Mesendoderm (in vitro differentiated cells): ENCODE results near the gene PCCB.

Source experiments
- DNase-seq: peaks from one replicate; pipeline ENCODE4 v3.0.0; 2013
- H2AK5ac ChIP-seq: 2 replicates; pipeline ENCODE4 v1.6.1; 2013; ENCODE audit warnings: low read length, inconsistent platforms
- H2BK120ac ChIP-seq: 2 replicates; pipeline ENCODE4 v1.6.1; 2013; ENCODE audit warnings: low read depth, mild to moderate bottlenecking, low read length, moderate library complexity, mixed read lengths
- H2BK15ac ChIP-seq: replicated peaks from 2 replicates; pipeline ENCODE4 v1.6.1; 2013; ENCODE audit warnings: low read depth, mild to moderate bottlenecking, moderate library complexity
- H2BK5ac ChIP-seq: 2 replicates; pipeline ENCODE4 v1.6.1; 2013; ENCODE audit warnings: low read length, inconsistent platforms
- H3K18ac ChIP-seq: 2 replicates; pipeline ENCODE4 v1.6.1; 2013; ENCODE audit warnings: mild to moderate bottlenecking, low read length, mixed read lengths
- H3K23ac ChIP-seq: one replicate; pipeline ENCODE4 v1.6.1; 2013; ENCODE audit warnings: low read length
- H3K27ac ChIP-seq: 2 replicates; pipeline ENCODE4 v1.5.1; 2013; ENCODE audit warnings: low read depth, mild to moderate bottlenecking, inconsistent platforms, low read length, moderate library complexity
- H3K27me3 ChIP-seq: 2 replicates; pipeline ENCODE4 v1.6.1; 2013; ENCODE audit warnings: low read length, control low read depth, mild to moderate bottlenecking, inconsistent platforms; ENCODE audit not compliant: insufficient read depth, poor library complexity
- H3K36me3 ChIP-seq: 2 replicates; pipeline ENCODE4 v1.6.1; 2013; ENCODE audit warnings: low read length, inconsistent platforms; ENCODE audit not compliant: control insufficient read depth, insufficient read depth
- H3K4ac ChIP-seq: one replicate; pipeline ENCODE4 v1.6.1; 2013; ENCODE audit warnings: low read depth, mild to moderate bottlenecking, low read length, moderate library complexity
- H3K4me1 ChIP-seq: 2 replicates; pipeline ENCODE4 v1.6.1; 2013; ENCODE audit warnings: low read depth, low read length, inconsistent platforms; ENCODE audit not compliant: control insufficient read depth
- H3K4me2 ChIP-seq: 2 replicates; pipeline ENCODE4 v1.6.1; 2013; ENCODE audit warnings: low read length
- H3K4me3 ChIP-seq: 2 replicates; pipeline ENCODE4 v1.5.1; 2013; ENCODE audit warnings: mild to moderate bottlenecking, low read length
- H3K56ac ChIP-seq: one replicate; pipeline ENCODE4 v1.6.1; 2013; ENCODE audit warnings: low read length
- H3K79me1 ChIP-seq: 2 replicates; pipeline ENCODE4 v1.6.1; 2013; ENCODE audit warnings: low read length, inconsistent platforms
- H3K79me2 ChIP-seq: 2 replicates; pipeline ENCODE4 v1.6.1; 2013; ENCODE audit warnings: mild to moderate bottlenecking, low read length; ENCODE audit not compliant: control insufficient read depth, insufficient read depth
- H3K9ac ChIP-seq: 2 replicates; pipeline ENCODE4 v1.6.1; 2013; ENCODE audit warnings: low read length, inconsistent platforms
- H4K5ac ChIP-seq: one replicate; pipeline ENCODE4 v1.6.1; 2013; ENCODE audit warnings: low read length
- H4K8ac ChIP-seq: one replicate; pipeline ENCODE4 v1.6.1; 2013; ENCODE audit warnings: low read depth, mild to moderate bottlenecking, control low read depth, low read length, moderate library complexity
- WGBS: extraction: QIAGEN DNeasy Blood & Tissue Kit; methylation state at CpG from one replicate; pipeline ENCODE4 v1.1.7; 2013; ENCODE audit warnings: low lambda C conversion rate, missing lambda C conversion rate; ENCODE audit not compliant: insufficient coverage; ENCODE audit errors: extremely low coverage; 5-methylcytosine and 5-hydroxymethylcytosine counted together

PCCB gene

GRCh38 chr3:136250903-136251460, 842 bp downstream of the PCCB start:
- H3K4me2 ChIP-seq: peak overlapping the region; percentile 41
- H3K4me3 ChIP-seq: peak overlapping the region; percentile 0
- H2BK15ac ChIP-seq: no peak overlapping the region
- peak overlapping the region; percentile 26 for H3K9ac ChIP-seq
- H3K36me3 ChIP-seq: no peaks in the 10 kb centered on the region
- no peaks in the 10 kb centered on the region for H3K79me1 ChIP-seq
- H2AK5ac ChIP-seq: no peak overlapping the region
- H3K4me1 ChIP-seq: no peaks in the 10 kb centered on the region
- H3K4ac ChIP-seq: no peak overlapping the region
- no peak overlapping the region for H3K27ac ChIP-seq
- no peak overlapping the region for H4K5ac ChIP-seq
- DNase-seq: peak; percentile 20
- H4K8ac ChIP-seq: no peak overlapping the region
- H3K56ac ChIP-seq: peak overlapping the region; percentile 19
- no peak overlapping the region for H3K23ac ChIP-seq
- H2BK120ac ChIP-seq: no peak overlapping the region
- H3K79me2 ChIP-seq: no peaks in the 10 kb centered on the region
- no peak overlapping the region for H3K18ac ChIP-seq
- H2BK5ac ChIP-seq: no peak overlapping the region
- no peaks in the 10 kb centered on the region for H3K27me3 ChIP-seq
- no CpG with 5 or more reads among the region's 18 CpGs for WGBS

- H2BK120ac ChIP-seq: no peak overlapping the region
- H3K4ac ChIP-seq: no peak overlapping the region
- no CpG with 5 or more reads among the region's 3 CpGs for WGBS
- H3K4me2 ChIP-seq: no peak overlapping the region
- no peak overlapping the region for H3K18ac ChIP-seq
- no peaks in the 10 kb centered on the region for H3K79me1 ChIP-seq
- H3K4me3 ChIP-seq: no peak overlapping the region
- peaks cover 2% of the 10 kb centered on the region for H3K36me3 ChIP-seq
- no peak overlapping the region for H2BK5ac ChIP-seq
- no peak for DNase-seq
- H3K27ac ChIP-seq: no peak overlapping the region
- no peak overlapping the region for H2AK5ac ChIP-seq
- H3K27me3 ChIP-seq: no peaks in the 10 kb centered on the region
- no peak overlapping the region for H3K23ac ChIP-seq
- no peaks in the 10 kb centered on the region for H3K79me2 ChIP-seq
- H3K56ac ChIP-seq: no peak overlapping the region
- no peaks in the 10 kb centered on the region for H3K4me1 ChIP-seq
- no peak overlapping the region for H3K9ac ChIP-seq
- H4K5ac ChIP-seq: no peak overlapping the region
- no peak overlapping the region for H4K8ac ChIP-seq
- H2BK15ac ChIP-seq: no peak overlapping the region
Observed at GRCh38 chr3:136251511-136251910, 1.4 kb downstream of the PCCB start.

GRCh38 chr3:136255672-136256406, 5.7 kb downstream of the PCCB start:
- Histone ChIP-seq H3K79me2 (no peaks in the 10 kb centered on the region), H3K4me3 (no peak overlapping the region), H2AK5ac (no peak overlapping the region), H3K56ac (no peak overlapping the region), H3K4me1 (no peaks in the 10 kb centered on the region), H3K4me2 (no peak overlapping the region), H3K79me1 (no peaks in the 10 kb centered on the region), H3K36me3 (peaks cover 2% of the 10 kb centered on the region), H2BK15ac (no peak overlapping the region), H3K23ac (no peak overlapping the region), H3K27me3 (no peaks in the 10 kb centered on the region), H3K9ac (no peak overlapping the region), H2BK120ac (no peak overlapping the region), H4K5ac (no peak overlapping the region), H3K4ac (no peak overlapping the region), H3K27ac (no peak overlapping the region), H3K18ac (no peak overlapping the region), H2BK5ac (no peak overlapping the region), H4K8ac (no peak overlapping the region)
- no peak for DNase-seq
- WGBS: no CpG with 5 or more reads among the region's 8 CpGs

GRCh38 chr3:136258199-136258598, 8.1 kb downstream of the PCCB start:
- Histone ChIP-seq H3K4me3 (no peak overlapping the region), H3K79me1 (no peaks in the 10 kb centered on the region), H3K4ac (no peak overlapping the region), H3K23ac (no peak overlapping the region), H3K4me1 (no peaks in the 10 kb centered on the region), H2BK15ac (no peak overlapping the region), H3K27me3 (no peaks in the 10 kb centered on the region), H3K36me3 (peaks cover 4% of the 10 kb centered on the region), H4K5ac (no peak overlapping the region), H3K18ac (no peak overlapping the region), H2AK5ac (no peak overlapping the region), H4K8ac (no peak overlapping the region), H3K79me2 (no peaks in the 10 kb centered on the region), H3K4me2 (no peak overlapping the region), H3K56ac (no peak overlapping the region), H3K9ac (no peak overlapping the region), H2BK120ac (no peak overlapping the region), H2BK5ac (no peak overlapping the region), H3K27ac (no peak overlapping the region)
- WGBS: no CpG with 5 or more reads among the region's 2 CpGs
- no peak for DNase-seq

DNA sequence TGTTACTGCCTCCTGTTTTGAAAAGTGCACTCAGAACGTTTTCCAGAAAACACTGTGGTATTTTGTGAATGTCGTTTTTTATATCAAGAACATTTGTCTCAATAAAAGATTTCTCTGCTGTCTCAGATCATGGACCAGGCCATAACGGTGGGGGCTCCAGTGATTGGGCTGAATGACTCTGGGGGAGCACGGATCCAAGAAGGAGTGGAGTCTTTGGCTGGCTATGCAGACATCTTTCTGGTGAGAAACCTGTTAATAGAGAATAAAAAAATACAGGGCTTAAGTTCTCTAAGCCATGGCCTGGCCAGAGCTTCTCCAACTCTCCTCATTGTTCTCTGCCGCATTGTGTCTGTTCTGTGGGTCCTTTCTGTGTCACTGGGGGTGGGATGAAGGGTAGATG, 11.7 kb downstream of the PCCB start:
- H2BK120ac ChIP-seq: no peak overlapping the region
- H3K4me2 ChIP-seq: no peak overlapping the region
- peaks cover 2% of the 10 kb centered on the region for H3K36me3 ChIP-seq
- DNase-seq: no peak
- H4K5ac ChIP-seq: no peak overlapping the region
- no peak overlapping the region for H3K9ac ChIP-seq
- WGBS: no CpG with 5 or more reads among the region's 5 CpGs
- H3K23ac ChIP-seq: no peak overlapping the region
- no peak overlapping the region for H3K18ac ChIP-seq
- H2AK5ac ChIP-seq: no peak overlapping the region
- no peak overlapping the region for H3K56ac ChIP-seq
- no peaks in the 10 kb centered on the region for H3K79me1 ChIP-seq
- no peak overlapping the region for H2BK5ac ChIP-seq
- H3K27ac ChIP-seq: no peak overlapping the region
- H4K8ac ChIP-seq: no peak overlapping the region
- H3K27me3 ChIP-seq: no peaks in the 10 kb centered on the region
- no peak overlapping the region for H3K4me3 ChIP-seq
- H3K4ac ChIP-seq: no peak overlapping the region
- H2BK15ac ChIP-seq: no peak overlapping the region
- no peaks in the 10 kb centered on the region for H3K79me2 ChIP-seq
- H3K4me1 ChIP-seq: no peaks in the 10 kb centered on the region

- Histone ChIP-seq H3K18ac (no peak overlapping the region), H3K9ac (no peak overlapping the region), H3K23ac (no peak overlapping the region), H3K79me2 (no peaks in the 10 kb centered on the region), H2AK5ac (no peak overlapping the region), H3K27ac (no peak overlapping the region), H2BK120ac (no peak overlapping the region), H4K5ac (no peak overlapping the region), H2BK15ac (no peak overlapping the region), H4K8ac (no peak overlapping the region), H2BK5ac (no peak overlapping the region), H3K4ac (no peak overlapping the region), H3K4me2 (no peak overlapping the region), H3K27me3 (no peaks in the 10 kb centered on the region), H3K36me3 (peaks cover 2% of the 10 kb centered on the region), H3K4me1 (no peaks in the 10 kb centered on the region), H3K56ac (no peak overlapping the region), H3K4me3 (no peak overlapping the region), H3K79me1 (no peaks in the 10 kb centered on the region)
- WGBS: no CpG with 5 or more reads among the region's 2 CpGs
- peak; percentile 33 for DNase-seq
Observed at GRCh38 chr3:136262559-136262958, 12.4 kb downstream of the PCCB start.
